Tibial nerve (tissue), 4 donors: ENCODE data around the gene UBA1. TPM values are rescaled to one million over a fixed set of nuclear protein-coding genes. Genes with fewer than 3 reads are reported as not detected.

Experiments used
- DNase-seq, 2 donors: peaks; one replicate each; pipeline ENCODE4 v3.0.0-alpha.2; 2019; ENCODE audit warnings: low spot score in 2 of 2
- H3K27ac ChIP-seq, 4 donors: fragments of 200-600 bp; sonication (generic) in 3 of 4; one replicate each; pipeline ENCODE4 v1.5.1; 2017 to 2019; ENCODE audit warnings: mild to moderate bottlenecking in 1 of 4
- H3K27me3 ChIP-seq, 2 donors: fragments of 200-600 bp; sonication (generic) in 1 of 2; one replicate each; pipeline versions ENCODE4 v1.5.1 to v1.6.0; 2017 to 2019
- H3K36me3 ChIP-seq, 3 donors: fragments of 200-600 bp; sonication (generic); one replicate each; pipeline ENCODE4 v1.5.1; 2018 to 2019
- H3K4me1 ChIP-seq, 4 donors: fragments of 200-600 bp; sonication (generic) in 3 of 4; one replicate each; pipeline ENCODE4 v1.5.1; 2017 to 2019
- H3K4me3 ChIP-seq, 4 donors: fragments of 200-600 bp; sonication (generic) in 3 of 4; one replicate each; pipeline ENCODE4 v1.5.1; 2017 to 2019; ENCODE audit warnings: mild to moderate bottlenecking in 1 of 4, moderate library complexity in 1 of 4
- H3K9me3 ChIP-seq, 4 donors: fragments of 200-600 bp; sonication (generic) in 3 of 4; one replicate each; pipeline ENCODE4 v1.5.1; 2017 to 2019
- CTCF ChIP-seq, 5 experiments: fragments of 200-600 bp in 3 of 5; fragments of 450-650 bp in 2 of 5; sonication (generic) in 3 of 5; IDR thresholded peaks; one replicate each; pipeline ENCODE4 v1.5.1; 2016 to 2019; ENCODE audit warnings: antibody characterized with exemption in 5 of 5, mild to moderate bottlenecking in 3 of 5, moderate library complexity in 2 of 5
- EP300 ChIP-seq, 2 donors: sonication (generic); formaldehyde crosslinking; IDR thresholded peaks; one replicate each; pipeline ENCODE4 v1.6.1; 2017; ENCODE audit warnings: antibody characterized with exemption in 2 of 2, mild to moderate bottlenecking in 1 of 2
- POLR2A ChIP-seq, 2 donors: fragments of 450-650 bp; IDR thresholded peaks; one replicate each; pipeline ENCODE4 v1.6.1; 2017; ENCODE audit warnings: antibody characterized with exemption in 2 of 2, mild to moderate bottlenecking in 2 of 2, moderate library complexity in 2 of 2
- WGBS, 2 donors: methylation state at CpG; one replicate each; pipeline ENCODE4 v1.1.5; 2018; 5-methylcytosine and 5-hydroxymethylcytosine counted together
- total RNA-seq, 4 donors: library from RNA; depleted of rRNA; stranded (reverse); fragments of >200 nt; gene quantifications; one replicate each; pipeline ENCODE4 v1.1.0, GENCODE V29; 2016

The UBA1 gene
- total RNA-seq, 4 donors from 2014 or later, result 124 to 168 (median 144) TPM

DNA sequence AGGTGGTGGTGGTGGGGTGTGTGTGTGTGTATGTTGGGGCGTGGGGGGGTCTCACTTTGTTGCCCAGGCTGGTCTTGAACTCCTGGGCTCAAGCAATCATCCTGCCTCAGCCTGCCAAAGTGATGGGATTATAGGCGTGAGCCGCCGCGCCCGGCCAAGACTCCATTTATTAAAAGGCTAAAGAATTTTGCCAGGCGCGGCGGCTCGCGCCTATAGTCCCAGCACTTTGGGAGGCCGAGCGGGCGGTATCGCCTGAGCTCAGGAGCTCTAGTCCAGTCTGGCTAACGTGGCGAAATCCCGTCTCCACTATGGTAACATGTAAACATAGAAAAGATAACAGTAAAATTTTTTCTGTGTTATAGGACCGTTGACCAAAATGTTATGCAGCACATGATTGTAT, 3.7 kb upstream of the UBA1 start:
- no peak for TF ChIP-seq CTCF (IDR thresholded peaks at IDR 0.05)
- TF ChIP-seq EP300 (IDR thresholded peaks at IDR 0.05), result no peak
- no peak for TF ChIP-seq POLR2A (IDR thresholded peaks at IDR 0.05)
- H3K9me3 ChIP-seq, result no peaks in the 10 kb centered on the region
- no peak for DNase-seq
- H3K36me3 ChIP-seq, result peaks cover 0 to 25% (median 0%) of the 10 kb centered on the region in 3 donors
- H3K27me3 ChIP-seq, result peaks cover 0 to 12% of the 10 kb centered on the region in 2 donors
- H3K4me3 ChIP-seq, result no peak overlapping the region
- peaks cover 0 to 24% (median 4%) of the 10 kb centered on the region in 4 donors for H3K4me1 ChIP-seq
- 73 to 78% methylated on average over 15 to 19 of the region's 19 CpGs for WGBS, 2 donors
- no peak overlapping the region for H3K27ac ChIP-seq

- WGBS, 2 donors, result 4 to 34% methylated on average over 10 to 40 of the region's 40 CpGs
- Histone ChIP-seq H3K9me3 (no peaks in the 10 kb centered on the region), H3K36me3 (peaks cover 0 to 17% (median 0%) of the 10 kb centered on the region in 3 donors), H3K4me1 (peaks cover 0 to 32% (median 8%) of the 10 kb centered on the region in 4 donors), H3K27me3 (peaks cover 0 to 12% of the 10 kb centered on the region in 2 donors), H3K27ac (peak overlapping the region in 3 of 4 donors; percentile 19 to 77 (median 70)), H3K4me3 (peak overlapping the region; percentile 33 to 61 (median 48))
- TF ChIP-seq POLR2A (IDR thresholded peaks at IDR 0.05), result peak in 1 of 2 donors; percentile 36
- TF ChIP-seq EP300 (IDR thresholded peaks at IDR 0.05), result peak in 1 of 2 donors; percentile 71
- peak in 1 of 5 experiments; percentile 10 for TF ChIP-seq CTCF (IDR thresholded peaks at IDR 0.05)
- DNase-seq, result peak; percentile 62 to 70
Observed at GRCh38 chrX:47190445-47191269, 3.0 kb upstream of the UBA1 start.

GRCh38 chrX:47191331-47191730, 2.3 kb upstream of the UBA1 start:
- Histone ChIP-seq H3K4me3 (peak overlapping the region; percentile 33 to 61 (median 48)), H3K36me3 (peaks cover 0 to 11% (median 0%) of the 10 kb centered on the region in 3 donors), H3K27ac (peak overlapping the region in 2 of 4 donors; percentile 70 to 77), H3K9me3 (no peaks in the 10 kb centered on the region), H3K4me1 (peaks cover 0 to 38% (median 15%) of the 10 kb centered on the region in 4 donors), H3K27me3 (peaks cover 0 to 8% of the 10 kb centered on the region in 2 donors)
- 2 to 38% methylated on average over 18 to 26 of the region's 26 CpGs for WGBS, 2 donors
- TF ChIP-seq CTCF (IDR thresholded peaks at IDR 0.05) (no peak), EP300 (IDR thresholded peaks at IDR 0.05) (no peak), POLR2A (IDR thresholded peaks at IDR 0.05) (no peak)
- DNase-seq, result no peak

- Histone ChIP-seq H3K27me3 (peaks cover 0 to 8% of the 10 kb centered on the region in 2 donors), H3K36me3 (peaks cover 0 to 5% (median 0%) of the 10 kb centered on the region in 3 donors), H3K27ac (peak overlapping the region in 1 of 4 donors; percentile 70), H3K4me1 (peaks cover 0 to 44% (median 19%) of the 10 kb centered on the region in 4 donors), H3K4me3 (peak overlapping the region in 1 of 4 donors; percentile 61), H3K9me3 (no peaks in the 10 kb centered on the region)
- TF ChIP-seq CTCF (IDR thresholded peaks at IDR 0.05) (no peak), EP300 (IDR thresholded peaks at IDR 0.05) (no peak), POLR2A (IDR thresholded peaks at IDR 0.05) (no peak)
- no peak for DNase-seq
- WGBS, 2 donors, result 72% methylated on average over 15 to 16 of the region's 16 CpGs
Observed at GRCh38 chrX:47191806-47192401, 1.7 kb upstream of the UBA1 start.
